Nucleus accumbens (tissue), 56 donors: ENCODE measurements around the gene TKT.
A peak's percentile ranks its signal among the peaks of the same experiment; 100 is the strongest.

Experiments used
- DNase-seq, 56 donors: peaks; one replicate each; lab custom pipeline; 2025; lab: John Stamatoyannopoulos, UW

Gene TKT

DNA sequence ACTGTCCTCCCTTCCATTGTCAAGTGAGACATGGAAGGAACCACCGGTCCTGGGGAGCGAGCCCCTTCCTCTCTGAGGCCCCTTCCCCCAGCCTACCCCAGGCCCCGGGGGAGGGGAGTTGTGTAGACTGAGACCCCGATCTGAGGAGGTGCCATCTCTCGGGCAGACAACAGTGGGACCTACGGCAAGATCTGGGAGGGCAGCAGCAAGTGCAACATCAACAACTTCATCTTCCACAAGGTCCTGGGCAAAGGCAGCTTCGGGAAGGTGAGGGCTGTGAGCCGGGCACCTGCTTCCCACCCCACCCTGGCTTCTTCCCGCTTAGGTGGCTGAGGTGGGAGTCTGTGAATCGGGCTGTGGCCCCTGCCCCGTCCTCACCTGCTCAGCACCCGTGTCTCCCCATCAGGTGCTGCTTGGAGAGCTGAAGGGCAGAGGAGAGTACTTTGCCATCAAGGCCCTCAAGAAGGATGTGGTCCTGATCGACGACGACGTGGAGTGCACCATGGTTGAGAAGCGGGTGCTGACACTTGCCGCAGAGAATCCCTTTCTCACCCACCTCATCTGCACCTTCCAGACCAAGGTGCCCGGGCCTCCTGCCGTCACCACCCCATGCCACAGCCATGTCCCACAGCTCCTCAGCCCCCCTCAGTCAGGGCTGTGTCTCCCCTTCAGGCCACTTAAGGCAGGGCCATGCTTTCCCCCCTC lies 69.9 kb downstream of the TKT start:
- no peak for DNase-seq

DNA sequence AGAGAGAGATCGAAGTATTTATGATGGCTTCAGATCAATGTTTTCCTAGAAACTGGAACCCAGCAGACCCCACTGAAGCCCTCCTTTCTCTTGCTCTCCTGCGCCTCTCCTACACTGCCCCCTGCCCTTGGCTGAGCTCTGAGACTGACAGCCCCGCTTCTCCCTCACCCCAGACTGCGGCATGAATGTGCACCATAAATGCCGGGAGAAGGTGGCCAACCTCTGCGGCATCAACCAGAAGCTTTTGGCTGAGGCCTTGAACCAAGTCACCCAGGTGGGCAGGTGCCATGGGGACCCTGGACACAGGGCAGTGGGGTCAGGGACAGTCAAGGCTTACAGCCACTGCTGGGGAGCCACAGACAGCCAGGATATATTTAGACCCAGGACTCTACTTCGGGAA lies 71.1 kb downstream of the TKT start:
- DNase-seq: no peak

- DNase-seq: no peak
Measured at GRCh38 chr3:53183514-53183913, 72.3 kb downstream of the TKT start.

- DNase-seq: no peak
Measured at GRCh38 chr3:53182764-53183355, 73.0 kb downstream of the TKT start.

DNA sequence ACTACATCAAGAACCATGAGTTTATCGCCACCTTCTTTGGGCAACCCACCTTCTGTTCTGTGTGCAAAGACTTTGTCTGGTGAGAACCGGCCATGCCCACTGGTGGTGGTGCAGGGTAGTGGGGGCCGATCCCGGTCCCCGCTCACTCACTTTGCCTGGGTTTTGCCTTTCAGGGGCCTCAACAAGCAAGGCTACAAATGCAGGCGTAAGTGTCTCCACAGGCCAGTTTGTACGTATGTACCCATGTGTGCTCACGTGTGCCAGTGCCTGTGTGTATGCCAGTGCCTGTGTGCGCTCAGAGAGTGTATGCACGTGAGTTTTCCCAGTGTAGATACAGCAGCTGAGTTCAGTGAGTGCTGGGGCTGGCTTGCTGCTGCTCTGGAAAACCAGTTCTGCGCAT lies 74.3 kb downstream of the TKT start:
- no peak for DNase-seq

DNA sequence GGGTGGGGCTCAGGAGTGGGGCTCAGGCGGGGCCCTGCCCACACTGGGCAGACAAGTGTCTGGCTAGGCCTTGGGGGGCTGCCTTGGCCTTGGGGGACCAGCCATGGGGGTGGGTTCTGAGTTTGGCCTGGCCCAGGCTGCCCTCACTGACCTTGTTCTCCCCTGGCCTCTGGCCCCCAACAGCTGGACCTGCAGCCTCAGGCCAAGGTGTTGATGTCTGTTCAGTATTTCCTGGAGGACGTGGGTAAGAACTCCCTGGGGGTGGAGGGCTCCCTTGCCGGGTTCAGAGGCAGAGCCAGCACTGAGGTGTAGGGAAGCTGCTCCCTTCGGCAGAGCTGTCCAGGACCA lies 74.8 kb downstream of the TKT start:
- no peak for DNase-seq

GRCh38 chr3:53180305-53181023 lies 75.4 kb downstream of the TKT start:
- peak in 1 of 56 donors; percentile 30 for DNase-seq

GRCh38 chr3:53179580-53179979 lies 76.2 kb downstream of the TKT start:
- no peak for DNase-seq

- no peak for DNase-seq
Measured at GRCh38 chr3:53178246-53178645, 77.6 kb downstream of the TKT start.

DNA sequence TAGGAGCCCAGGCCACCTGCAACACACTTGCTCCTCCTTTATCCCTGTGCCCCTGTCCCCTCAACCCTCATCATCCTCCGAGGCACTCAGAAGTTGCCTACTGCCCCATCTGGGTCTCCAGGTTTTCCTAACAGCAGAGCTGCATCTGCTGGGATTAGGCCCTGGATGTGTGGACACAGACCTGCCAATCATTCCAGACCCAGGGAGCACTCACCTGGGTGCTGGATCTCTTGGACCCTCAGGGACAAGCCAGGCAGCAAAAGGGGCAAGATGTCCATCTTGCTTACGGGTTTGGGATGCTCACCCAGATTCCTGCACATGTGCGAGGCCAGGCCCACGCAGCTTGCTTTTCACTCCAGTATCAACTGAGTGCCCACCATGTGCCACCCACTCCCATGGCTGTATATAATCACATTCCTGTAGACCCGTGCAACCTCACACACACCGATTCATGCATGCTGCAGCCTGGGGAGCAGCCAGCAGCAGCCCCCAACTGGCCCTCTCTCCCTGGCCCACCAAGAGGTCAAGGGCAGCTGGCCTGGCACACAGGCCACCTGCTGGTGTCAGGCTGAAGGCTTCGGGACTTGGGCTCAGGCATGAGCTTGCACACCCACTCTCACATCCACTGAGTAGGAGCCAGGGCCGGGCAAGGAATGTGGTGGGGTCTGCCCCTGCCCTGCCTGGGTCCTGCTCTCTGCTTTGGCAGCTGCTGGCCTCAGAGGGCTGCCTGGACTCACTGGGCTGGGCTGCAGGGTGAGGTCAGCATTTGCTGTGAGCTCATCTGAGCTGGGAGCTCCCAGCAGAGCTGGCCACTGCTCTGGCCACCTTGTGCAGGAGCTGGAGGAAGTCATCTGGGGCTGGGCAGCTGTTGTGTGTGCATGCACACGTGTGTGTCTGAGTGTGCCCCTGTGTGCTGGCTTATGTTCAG lies 79.9 kb downstream of the TKT start:
- DNase-seq: no peak
